Measurements from ENCODE around the gene NBPF3.

- TF ChIP-seq CTCF (IDR thresholded peaks at IDR 0.05) = no peak
- no peak for TF ChIP-seq POLR2A (IDR thresholded peaks at IDR 0.05)
Observed at GRCh38 chr1:21496886-21497285, 56.9 kb downstream of the NBPF3 start.
